A673 (cell line): ENCODE measurements around the gene PRAMEF20.
A peak's percentile ranks its signal among the peaks of the same experiment; 100 is the strongest.

Experiments used
- CTCF ChIP-seq: fragments of 300-800, 200-600 bp; sonication (generic); conservative IDR thresholded peaks from 2 replicates; pipeline ENCODE4 v1.5.1; 2017; ENCODE audit warnings: low read depth, mild to moderate bottlenecking, antibody characterized with exemption, low read length, moderate library complexity, mixed read lengths
- EZH2 ChIP-seq: fragments of 200-600 bp; sonication (generic); IDR thresholded peaks from 2 replicates; pipeline ENCODE4 v1.6.1; 2017; ENCODE audit warnings: borderline replicate concordance, low read depth, mild to moderate bottlenecking, mixed read lengths, antibody characterized with exemption, low read length; ENCODE audit not compliant: poor library complexity, severe bottlenecking

- peak; percentile 50 for TF ChIP-seq CTCF
- TF ChIP-seq EZH2: no peak
These were observed 59.1 kb downstream of the PRAMEF20 start for GRCh38 chr1:13469343-13469742.
